Esophagus muscularis mucosa (tissue), 4 donors: ENCODE results near the gene KCNE4. TPM values are rescaled to one million over a fixed set of nuclear protein-coding genes. Genes with fewer than 3 reads are reported as not detected.

ENCODE experiments used
- DNase-seq: peaks from one replicate; pipeline ENCODE4 v3.0.0-alpha.2; 2017; ENCODE audit errors: extremely low spot score
- H3K27ac ChIP-seq, 4 donors: fragments of 200-600 bp; sonication (generic); replicated peaks in 1 of 4; 1 replicate in 3 of 4; 2 replicates in 1 of 4; pipeline ENCODE4 v1.5.1; 2016 to 2019; ENCODE audit warnings: mild to moderate bottlenecking in 1 of 4
- H3K27me3 ChIP-seq, 4 donors: fragments of 200-600 bp; sonication (generic); one replicate each; pipeline versions ENCODE4 v1.5.1 to v1.6.0; 2016 to 2019
- H3K36me3 ChIP-seq, 4 donors: fragments of 200-600 bp; sonication (generic); one replicate each; pipeline ENCODE4 v1.5.1; 2016 to 2019
- H3K4me1 ChIP-seq, 4 donors: fragments of 200-600 bp; sonication (generic); one replicate each; pipeline ENCODE4 v1.5.1; 2016 to 2019
- H3K4me3 ChIP-seq, 4 donors: fragments of 200-600 bp; sonication (generic); 1 replicate in 2 of 4; 2 replicates in 2 of 4; pipeline ENCODE4 v1.5.1; 2016 to 2019; ENCODE audit warnings: mild to moderate bottlenecking in 4 of 4, moderate library complexity in 1 of 4
- H3K9me3 ChIP-seq, 4 donors: fragments of 200-600 bp; sonication (generic); 1 replicate in 3 of 4; 2 replicates in 1 of 4; pipeline ENCODE4 v1.5.1; 2016 to 2019
- CTCF ChIP-seq, 3 experiments: fragments of 200-600 bp in 2 of 3; fragments of 450-650 bp in 1 of 3; sonication (generic) in 2 of 3; IDR thresholded peaks; one replicate each; pipeline ENCODE4 v1.5.1; 2017 to 2019; ENCODE audit warnings: antibody characterized with exemption in 3 of 3, mild to moderate bottlenecking in 2 of 3, moderate library complexity in 1 of 3
- EP300 ChIP-seq: sonication (generic); formaldehyde crosslinking; IDR thresholded peaks from one replicate; pipeline ENCODE4 v1.6.1; 2017; ENCODE audit warnings: antibody characterized with exemption
- POLR2A ChIP-seq: fragments of 450-650 bp; IDR thresholded peaks from one replicate; pipeline ENCODE4 v1.6.1; 2017; ENCODE audit warnings: antibody characterized with exemption, moderate library complexity, mild to moderate bottlenecking, low read depth
- POLR2AphosphoS5 ChIP-seq, 2 donors: sonication (generic); formaldehyde crosslinking; IDR thresholded peaks; one replicate each; pipeline ENCODE4 v1.6.1; 2017; ENCODE audit warnings: antibody characterized with exemption in 2 of 2
- WGBS: methylation state at CpG from one replicate; pipeline ENCODE4 v1.1.5; 2018; 5-methylcytosine and 5-hydroxymethylcytosine counted together
- intact Hi-C: fragments of 100-400 bp; cut with DNase I; formaldehyde crosslinking; loops from one replicate; pipeline ENCODE4 v1.15.1; 2023
- total RNA-seq, 4 donors: library from RNA; depleted of rRNA; stranded (reverse); fragments of >200 nt; gene quantifications; one replicate each; pipeline versions ENCODE4 v1.1.0 to v1.2.1, GENCODE V29; 2016

Gene KCNE4
- total RNA-seq, 4 donors from 2014 or later: 11.6 to 38.1 (median 17.7) TPM

- no peak overlapping the region for H3K4me3 ChIP-seq
- H3K36me3 ChIP-seq: no peaks in the 10 kb centered on the region
- H3K27me3 ChIP-seq: no peaks in the 10 kb centered on the region
- 85% methylated on average over 1 of the region's 1 CpG for WGBS
- peaks cover 0 to 6% (median 3%) of the 10 kb centered on the region in 4 donors for H3K4me1 ChIP-seq
- no peak for DNase-seq
- H3K9me3 ChIP-seq: no peaks in the 10 kb centered on the region
- no peak for TF ChIP-seq EP300
- no peak for TF ChIP-seq CTCF (IDR thresholded peaks at IDR 0.05)
- no peak for TF ChIP-seq POLR2A
- TF ChIP-seq POLR2AphosphoS5 (IDR thresholded peaks at IDR 0.05): no peak
- intact Hi-C loops: no loop called here
- no peak overlapping the region for H3K27ac ChIP-seq
Measured at GRCh38 chr2:223069988-223070387, 18.0 kb downstream of the KCNE4 start.

GRCh38 chr2:223071139-223071538, 19.1 kb downstream of the KCNE4 start:
- H3K27ac ChIP-seq: no peak overlapping the region
- DNase-seq: no peak
- no peaks in the 10 kb centered on the region for H3K9me3 ChIP-seq
- H3K27me3 ChIP-seq: no peaks in the 10 kb centered on the region
- intact Hi-C loops: no loop called here
- 86% methylated on average over 4 of the region's 4 CpGs for WGBS
- TF ChIP-seq EP300 (no peak), POLR2AphosphoS5 (IDR thresholded peaks at IDR 0.05) (no peak), CTCF (IDR thresholded peaks at IDR 0.05) (no peak), POLR2A (no peak)
- peaks cover 0 to 6% (median 3%) of the 10 kb centered on the region in 4 donors for H3K4me1 ChIP-seq
- H3K4me3 ChIP-seq: no peak overlapping the region
- no peaks in the 10 kb centered on the region for H3K36me3 ChIP-seq

GRCh38 chr2:223072826-223073225, 20.8 kb downstream of the KCNE4 start:
- no peaks in the 10 kb centered on the region for H3K36me3 ChIP-seq
- H3K4me3 ChIP-seq: no peak overlapping the region
- TF ChIP-seq CTCF (IDR thresholded peaks at IDR 0.05) (no peak), EP300 (no peak), POLR2AphosphoS5 (IDR thresholded peaks at IDR 0.05) (no peak), POLR2A (no peak)
- DNase-seq: peak; percentile 24
- H3K4me1 ChIP-seq: peaks cover 0 to 5% (median 2%) of the 10 kb centered on the region in 4 donors
- H3K27ac ChIP-seq: no peak overlapping the region
- H3K9me3 ChIP-seq: no peaks in the 10 kb centered on the region
- WGBS: 91% methylated on average over 3 of the region's 3 CpGs
- no peaks in the 10 kb centered on the region for H3K27me3 ChIP-seq
- intact Hi-C loops: no loop called here

GRCh38 chr2:223075301-223076270, 23.6 kb downstream of the KCNE4 start:
- no peaks in the 10 kb centered on the region for H3K9me3 ChIP-seq
- peak; percentile 64 for DNase-seq
- no peak overlapping the region for H3K4me3 ChIP-seq
- H3K27ac ChIP-seq: no peak overlapping the region
- no peaks in the 10 kb centered on the region for H3K4me1 ChIP-seq
- H3K27me3 ChIP-seq: no peaks in the 10 kb centered on the region
- no peak for TF ChIP-seq EP300
- TF ChIP-seq CTCF (IDR thresholded peaks at IDR 0.05): no peak
- no peak for TF ChIP-seq POLR2AphosphoS5 (IDR thresholded peaks at IDR 0.05)
- no peak for TF ChIP-seq POLR2A
- intact Hi-C loops: no loop called here
- 73% methylated on average over 6 of the region's 6 CpGs for WGBS
- no peaks in the 10 kb centered on the region for H3K36me3 ChIP-seq
